A673 (cell line): Measurements from ENCODE around the gene DDX11. TPM values are rescaled to one million over a fixed set of nuclear protein-coding genes. Genes with fewer than 3 reads are reported as not detected.
"Not testable (repeated sequence)": the region's sequence is repeated elsewhere in the genome, so short reads cannot be mapped to it uniquely, and the experiment has no call there.

Source experiments
- BruUV-seq: library from RNA; stranded (reverse); fragments of 400-500 nt; replicated peaks from 2 replicates; lab custom pipeline; 2021; lab: Mats Ljungman, UMichigan
- CTCF ChIA-PET: fragments of 300-600 bp; sonication (Branson Sonifier 250); formaldehyde crosslinking; loops from one replicate; lab custom pipeline; 2022; ENCODE audit warnings: antibody characterized with exemption; lab: Charles Lee
- POLR2A ChIA-PET: fragments of 300-600 bp; sonication (Branson Sonifier 250); formaldehyde crosslinking; loops from one replicate; lab custom pipeline; 2022; ENCODE audit warnings: antibody characterized with exemption; ENCODE audit not compliant: low non-redundant PET; lab: Charles Lee
- DNase-seq: peaks from one replicate; pipeline ENCODE4 v3.0.0-alpha.2; 2015; ENCODE audit warnings: low spot score
- H3K27ac ChIP-seq: fragments of 200-600 bp; sonication (generic); 2 replicates; pipeline ENCODE4 v1.5.1; 2016; ENCODE audit warnings: mixed run types, low read depth, mild to moderate bottlenecking, mixed read lengths, antibody characterized with exemption, low read length; ENCODE audit not compliant: poor library complexity, severe bottlenecking
- H3K27me3 ChIP-seq: fragments of 200-600 bp; sonication (generic); replicated peaks from 2 replicates; pipeline ENCODE4 v1.6.1; 2017; ENCODE audit warnings: mixed run types, low read depth, mild to moderate bottlenecking, mixed read lengths, antibody characterized with exemption, low read length; ENCODE audit not compliant: insufficient read depth, poor library complexity
- H3K36me3 ChIP-seq: fragments of 200-600 bp; sonication (generic); 2 replicates; pipeline ENCODE4 v1.6.1; 2016; ENCODE audit warnings: mixed run types, mild to moderate bottlenecking, mixed read lengths, antibody characterized with exemption, low read length; ENCODE audit not compliant: insufficient read depth, poor library complexity, severe bottlenecking
- H3K4me1 ChIP-seq: fragments of 200-600 bp; sonication (generic); 2 replicates; pipeline ENCODE4 v1.6.1; 2017; ENCODE audit warnings: mixed run types, mild to moderate bottlenecking, mixed read lengths, antibody characterized with exemption, low read length; ENCODE audit not compliant: insufficient read depth, poor library complexity, severe bottlenecking
- H3K4me3 ChIP-seq: fragments of 200-600 bp; sonication (generic); 2 replicates; pipeline ENCODE4 v1.5.1; 2016; ENCODE audit warnings: low read depth, mixed run types, mild to moderate bottlenecking, mixed read lengths, low read length; ENCODE audit not compliant: poor library complexity, severe bottlenecking
- H3K9me3 ChIP-seq: fragments of 200-600 bp; sonication (generic); 2 replicates; pipeline ENCODE4 v1.6.1; 2016; ENCODE audit warnings: mixed run types, low read depth, mild to moderate bottlenecking, mixed read lengths, antibody characterized with exemption, low read length; ENCODE audit not compliant: poor library complexity, severe bottlenecking
- intact Hi-C: fragments of 100-400 bp; cut with micrococcal nuclease; formaldehyde crosslinking; loops from one replicate; pipeline ENCODE4 v1.10.0; 2022; ENCODE audit not compliant: unreplicated experiment
- total RNA-seq: library from RNA; stranded (reverse); gene quantifications from 2 replicates; pipeline ENCODE4 v1.2.3, GENCODE V29; 2021

Gene DDX11
- total RNA-seq, 1 experiment from 2014 or later, result 188 TPM

DNA sequence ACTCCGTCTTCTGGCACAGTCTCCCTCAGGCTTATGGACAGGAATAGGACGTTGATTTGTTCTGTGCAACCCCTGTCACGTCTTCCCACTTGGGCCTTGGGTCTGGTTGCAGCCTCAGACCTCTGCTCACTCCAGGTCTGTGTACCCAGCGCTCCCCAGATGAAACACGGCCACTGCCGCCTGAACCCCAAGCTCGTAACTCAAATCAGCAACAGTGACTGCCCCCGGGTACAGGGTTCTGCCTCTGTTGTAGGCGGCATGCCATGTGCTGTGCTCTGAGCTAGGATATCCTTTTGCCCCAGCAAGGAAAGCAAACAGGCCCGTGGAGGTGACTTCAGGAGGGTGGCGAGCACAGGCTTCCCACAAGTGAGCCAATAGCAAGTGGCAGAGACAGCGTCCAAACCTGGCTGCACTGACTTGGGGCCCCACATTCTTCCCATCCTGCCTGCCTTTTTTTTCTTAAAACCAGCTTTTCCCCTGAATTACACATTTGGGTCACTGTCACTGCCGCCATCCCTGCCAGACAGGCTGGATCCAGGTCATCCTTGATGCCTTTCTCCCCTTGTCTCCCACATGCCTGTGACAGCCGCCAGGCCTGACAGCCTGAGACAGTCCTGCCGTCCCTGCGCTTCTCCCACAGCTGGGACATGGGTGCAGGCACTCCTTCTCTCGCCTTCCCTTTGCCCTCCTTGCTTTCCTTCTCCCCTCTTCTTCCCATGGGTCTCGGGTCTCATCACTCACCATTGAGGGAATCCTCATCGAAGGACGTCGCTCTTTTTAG, 21.6 kb downstream of the DDX11 start:
- H3K4me1 ChIP-seq, CTCF ChIA-PET, H3K27ac ChIP-seq, intact Hi-C loops, POLR2A ChIA-PET, BruUV-seq, DNase-seq, H3K4me3 ChIP-seq, H3K27me3 ChIP-seq, H3K9me3 ChIP-seq: not testable (repeated sequence)
- H3K36me3 ChIP-seq, result peaks cover 15% of the 10 kb centered on the region

- H3K9me3 ChIP-seq, H3K27ac ChIP-seq, DNase-seq, H3K4me3 ChIP-seq, POLR2A ChIA-PET, H3K4me1 ChIP-seq, CTCF ChIA-PET, intact Hi-C loops, H3K27me3 ChIP-seq, BruUV-seq: not testable (repeated sequence)
- H3K36me3 ChIP-seq, result peaks cover 14% of the 10 kb centered on the region
These were observed 22.8 kb downstream of the DDX11 start for GRCh38 chr12:31096251-31097065.

DNA sequence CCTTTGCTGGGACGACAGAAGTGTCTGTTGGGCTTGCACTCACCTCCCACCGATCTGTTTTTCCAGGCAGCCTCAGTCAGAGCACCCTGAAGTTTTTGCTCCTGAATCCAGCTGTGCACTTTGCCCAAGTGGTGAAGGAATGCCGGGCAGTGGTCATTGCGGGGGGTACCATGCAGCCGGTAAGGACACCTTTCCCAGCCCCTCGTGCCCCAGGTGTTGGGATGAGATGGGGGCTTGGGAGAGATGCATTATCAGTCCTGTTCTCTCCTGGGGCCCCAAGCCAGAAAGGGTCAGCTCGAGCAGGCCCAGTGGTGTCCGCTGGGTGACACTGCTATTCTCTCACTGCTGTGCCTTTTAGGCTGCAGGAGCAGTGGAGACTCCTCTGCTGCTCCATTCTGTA, 24.2 kb downstream of the DDX11 start:
- CTCF ChIA-PET, H3K9me3 ChIP-seq, H3K4me1 ChIP-seq, intact Hi-C loops, POLR2A ChIA-PET, BruUV-seq, DNase-seq, H3K4me3 ChIP-seq, H3K27me3 ChIP-seq, H3K27ac ChIP-seq: not testable (repeated sequence)
- peaks cover 17% of the 10 kb centered on the region for H3K36me3 ChIP-seq

DNA sequence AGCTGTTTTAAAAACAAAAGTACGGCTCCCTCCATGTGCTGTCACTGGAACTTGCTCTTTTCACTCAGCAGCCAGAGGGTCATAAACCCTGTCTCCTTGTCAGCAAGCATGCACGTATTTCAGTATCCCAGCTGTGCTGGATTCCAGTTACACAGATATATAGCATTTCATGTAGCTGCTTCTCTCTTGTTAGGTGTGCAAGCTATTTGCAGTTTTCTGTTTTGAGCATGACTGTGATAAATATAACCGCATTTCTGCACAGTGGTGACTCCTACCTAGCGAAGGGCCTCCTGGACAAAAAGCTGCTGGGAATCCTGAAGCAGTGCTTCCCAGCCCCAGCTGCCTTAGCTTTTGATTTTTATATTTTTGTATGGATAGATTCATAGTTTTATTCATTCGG, 24.7 kb downstream of the DDX11 start:
- DNase-seq, BruUV-seq, H3K4me1 ChIP-seq, CTCF ChIA-PET, H3K4me3 ChIP-seq, H3K27me3 ChIP-seq, H3K9me3 ChIP-seq, intact Hi-C loops, POLR2A ChIA-PET, H3K27ac ChIP-seq: not testable (repeated sequence)
- H3K36me3 ChIP-seq, result peaks cover 17% of the 10 kb centered on the region

DNA sequence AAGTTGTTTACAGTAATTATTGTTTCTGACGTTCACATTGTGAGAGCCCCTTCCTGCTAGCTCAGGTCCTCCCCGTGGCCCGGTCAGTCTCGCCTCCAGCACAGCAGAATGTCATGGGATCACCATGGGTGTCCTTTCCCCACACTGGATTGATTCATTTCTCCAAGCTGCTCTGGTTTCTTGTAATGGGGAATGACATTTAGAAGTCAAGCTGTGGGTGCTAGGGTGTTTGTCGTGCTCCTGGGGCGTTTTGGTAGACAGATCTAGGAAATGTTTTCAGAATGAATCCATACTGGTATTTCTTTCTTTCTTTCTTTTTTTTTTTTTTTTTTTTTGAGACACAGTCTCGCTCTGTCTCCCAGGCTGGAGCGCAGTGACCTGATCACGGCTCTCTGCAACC, 25.1 kb downstream of the DDX11 start:
- CTCF ChIA-PET, H3K4me1 ChIP-seq, H3K27ac ChIP-seq, DNase-seq, intact Hi-C loops, H3K4me3 ChIP-seq, POLR2A ChIA-PET, BruUV-seq, H3K9me3 ChIP-seq, H3K27me3 ChIP-seq: not testable (repeated sequence)
- H3K36me3 ChIP-seq, result peaks cover 19% of the 10 kb centered on the region

DNA sequence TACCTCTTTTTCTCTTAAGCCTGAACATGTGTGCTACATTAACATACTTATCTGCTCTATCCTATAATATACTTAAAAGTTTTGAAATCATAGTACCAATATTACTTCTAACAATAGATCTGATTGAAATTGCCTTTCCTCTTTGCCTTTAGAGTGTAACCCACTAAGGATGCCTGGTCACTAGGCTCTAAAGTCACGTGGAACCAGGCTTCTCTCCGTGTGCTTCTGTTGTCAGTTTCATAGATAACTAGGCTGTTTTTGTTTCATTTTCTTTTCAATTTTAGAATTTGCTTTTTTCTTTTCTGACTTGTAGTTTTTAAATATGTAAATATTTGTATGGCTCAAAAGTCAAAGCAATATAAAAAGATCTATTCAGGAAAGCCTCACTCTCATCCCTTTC, 25.8 kb downstream of the DDX11 start:
- DNase-seq, H3K27me3 ChIP-seq, H3K4me3 ChIP-seq, H3K27ac ChIP-seq, H3K9me3 ChIP-seq, POLR2A ChIA-PET, BruUV-seq, CTCF ChIA-PET, intact Hi-C loops, H3K4me1 ChIP-seq: not testable (repeated sequence)
- H3K36me3 ChIP-seq, result peaks cover 20% of the 10 kb centered on the region

DNA sequence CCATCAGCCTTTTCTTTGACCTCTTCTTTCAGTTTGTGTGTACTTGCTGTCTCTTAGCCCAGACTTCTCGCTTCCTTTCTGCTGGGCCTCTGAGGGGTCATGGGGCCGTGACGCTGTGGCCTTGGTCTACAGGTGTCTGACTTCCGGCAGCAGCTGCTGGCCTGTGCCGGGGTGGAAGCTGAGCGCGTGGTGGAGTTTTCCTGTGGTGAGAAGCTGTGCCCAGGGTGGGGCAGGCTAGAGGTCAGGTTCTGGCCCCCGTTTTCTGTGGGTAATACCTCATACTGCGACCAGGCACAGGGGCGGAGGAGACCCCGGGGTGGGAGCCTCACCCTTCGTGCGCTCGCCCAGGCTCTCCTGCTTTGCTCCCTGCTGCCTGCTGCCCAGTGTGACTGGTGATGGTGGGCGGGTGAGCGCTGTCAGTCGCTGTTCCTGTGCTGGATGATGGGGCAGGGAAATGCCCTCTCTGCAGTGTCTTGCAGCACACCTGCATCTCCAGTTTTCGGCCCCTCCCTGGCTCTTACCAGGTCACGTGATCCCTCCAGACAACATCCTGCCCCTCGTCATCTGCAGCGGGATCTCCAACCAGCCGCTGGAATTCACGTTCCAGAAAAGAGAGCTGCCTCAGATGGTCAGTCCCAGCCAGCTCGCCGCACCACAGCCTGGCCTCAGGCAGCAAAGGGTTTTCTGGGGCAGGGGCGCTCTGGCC, 27.0 kb downstream of the DDX11 start:
- H3K4me1 ChIP-seq, POLR2A ChIA-PET, BruUV-seq, H3K4me3 ChIP-seq, CTCF ChIA-PET, H3K27ac ChIP-seq, DNase-seq, intact Hi-C loops, H3K9me3 ChIP-seq, H3K27me3 ChIP-seq: not testable (repeated sequence)
- peaks cover 17% of the 10 kb centered on the region for H3K36me3 ChIP-seq
